NCI-H2171 treated with DMSO at 0.1 percent for 48 hours (cell line): ENCODE measurements around the gene DNAL1.
"Not testable (repeated sequence)": the region's sequence is repeated elsewhere in the genome, so short reads cannot be mapped to it uniquely, and the experiment has no call there.

Experiments
- DNase-seq: peaks from one replicate; lab custom pipeline; 2025; lab: John Stamatoyannopoulos, UW

Gene DNAL1

GRCh38 chr14:73644531-73645247 lies at the start of gene DNAL1:
DNAL1 (plus strand) TSS chr14:73644986; CDS start chr14:73645040, 54 bp downstream.
- peak; percentile 96 for DNase-seq

GRCh38 chr14:73599499-73599898 lies 45.3 kb upstream of the DNAL1 start:
- no peak for DNase-seq

GRCh38 chr14:73602994-73603393 lies 41.8 kb upstream of the DNAL1 start:
- no peak for DNase-seq

GRCh38 chr14:73606271-73606670 lies 38.5 kb upstream of the DNAL1 start:
- DNase-seq: no peak

- no peak for DNase-seq
Measured at GRCh38 chr14:73607241-73607640, 37.5 kb upstream of the DNAL1 start.

- DNase-seq: no peak
Measured at GRCh38 chr14:73610687-73611086, 34.1 kb upstream of the DNAL1 start.

- peak; percentile 49 for DNase-seq
Measured at GRCh38 chr14:73612339-73613045, 32.3 kb upstream of the DNAL1 start, which contains the start of gene ACOT6. ACOT6 (plus strand) TSS chr14:73612517; CDS start chr14:73612572, 55 bp downstream.

- peak; percentile 30 for DNase-seq
Measured at GRCh38 chr14:73613046-73613383, 31.8 kb upstream of the DNAL1 start.

- DNase-seq: no peak
Measured at GRCh38 chr14:73613419-73613963, 31.3 kb upstream of the DNAL1 start.

GRCh38 chr14:73616831-73617230 lies 28.0 kb upstream of the DNAL1 start:
- DNase-seq: no peak

GRCh38 chr14:73619524-73619923 lies 25.3 kb upstream of the DNAL1 start:
- DNase-seq: no peak

- no peak for DNase-seq
Measured at GRCh38 chr14:73620268-73620667, 24.5 kb upstream of the DNAL1 start.

GRCh38 chr14:73623504-73624054 lies 21.2 kb upstream of the DNAL1 start:
- DNase-seq: no peak

GRCh38 chr14:73625706-73626105 lies 19.1 kb upstream of the DNAL1 start:
- no peak for DNase-seq

GRCh38 chr14:73627151-73627558 lies 17.6 kb upstream of the DNAL1 start:
- DNase-seq: no peak

- DNase-seq: no peak
Measured at GRCh38 chr14:73630009-73630780, 14.6 kb upstream of the DNAL1 start.

- peak; percentile 74 for DNase-seq
Measured at GRCh38 chr14:73633116-73634010, 11.4 kb upstream of the DNAL1 start.

GRCh38 chr14:73634011-73634833 lies 10.6 kb upstream of the DNAL1 start:
- DNase-seq: peak; percentile 64

- DNase-seq: not testable (repeated sequence)
Measured at GRCh38 chr14:73636355-73636754, 8.4 kb upstream of the DNAL1 start.

- no peak for DNase-seq
Measured at GRCh38 chr14:73637830-73638229, 7.0 kb upstream of the DNAL1 start.
